Kidney epithelial cell (primary cell): ENCODE data around the gene ANKFN1. TPM values are rescaled to one million over a fixed set of nuclear protein-coding genes. Genes with fewer than 3 reads are reported as not detected.

Experiments
- DNase-seq: peaks from one replicate; pipeline ENCODE4 v3.0.0-alpha.2; 2010; ENCODE audit warnings: low read depth
- H3K27me3 ChIP-seq: 2 replicates; pipeline ENCODE4 v1.6.0; 2011; ENCODE audit warnings: low read length; ENCODE audit not compliant: control insufficient read depth, insufficient read depth
- H3K36me3 ChIP-seq: 2 replicates; pipeline ENCODE4 v1.5.1; 2011; ENCODE audit warnings: low read length; ENCODE audit not compliant: control insufficient read depth, insufficient read depth
- H3K4me3 ChIP-seq: 2 replicates; pipeline ENCODE4 v1.5.1; 2011; ENCODE audit warnings: low read depth, mild to moderate bottlenecking, control low read depth, low read length
- CTCF ChIP-seq: IDR thresholded peaks from 2 replicates; pipeline ENCODE4 v1.5.1; 2011; ENCODE audit warnings: mild to moderate bottlenecking, moderate library complexity, low read length, control low read depth, inconsistent platforms; ENCODE audit not compliant: insufficient read depth, poor library complexity, severe bottlenecking
- total RNA-seq: library from RNA; depleted of rRNA; stranded (reverse); fragments of >200 nt; gene quantifications from 2 replicates; pipeline ENCODE4 v1.2.3, GENCODE V29; 2015

The ANKFN1 gene
- total RNA-seq, 1 donor from 2014 or later, result not detected

GRCh38 chr17:56149266-56150036 is 3.8 kb upstream of the ANKFN1 start:
- no peak for DNase-seq
- TF ChIP-seq CTCF, result no peak
- Histone ChIP-seq H3K4me3 (no peak overlapping the region), H3K27me3 (no peaks in the 10 kb centered on the region), H3K36me3 (no peaks in the 10 kb centered on the region)

GRCh38 chr17:56150649-56151048 is 2.6 kb upstream of the ANKFN1 start:
- Histone ChIP-seq H3K36me3 (no peaks in the 10 kb centered on the region), H3K4me3 (no peak overlapping the region), H3K27me3 (no peaks in the 10 kb centered on the region)
- DNase-seq, result no peak
- TF ChIP-seq CTCF, result no peak

GRCh38 chr17:56157845-56158244 is 4.6 kb downstream of the ANKFN1 start:
- no peak for TF ChIP-seq CTCF
- no peak overlapping the region for H3K4me3 ChIP-seq
- no peak for DNase-seq
- no peaks in the 10 kb centered on the region for H3K36me3 ChIP-seq
- no peaks in the 10 kb centered on the region for H3K27me3 ChIP-seq

- Histone ChIP-seq H3K27me3 (no peaks in the 10 kb centered on the region), H3K36me3 (no peaks in the 10 kb centered on the region), H3K4me3 (no peak overlapping the region)
- no peak for TF ChIP-seq CTCF
- no peak for DNase-seq
These were observed 5.1 kb downstream of the ANKFN1 start for GRCh38 chr17:56158344-56158743.

- H3K36me3 ChIP-seq, result no peaks in the 10 kb centered on the region
- no peak overlapping the region for H3K4me3 ChIP-seq
- H3K27me3 ChIP-seq, result no peaks in the 10 kb centered on the region
- DNase-seq, result no peak
- TF ChIP-seq CTCF, result no peak
These were observed 5.9 kb downstream of the ANKFN1 start for GRCh38 chr17:56158915-56159825.
